Skeletal muscle satellite cell (primary cell): ENCODE measurements around the gene YPEL2.

ENCODE experiments used
- H3K27me3 ChIP-seq: 2 replicates; pipeline ENCODE4 v1.7.0; 2013; ENCODE audit warnings: low read length; ENCODE audit not compliant: control insufficient read depth, insufficient read depth
- H3K36me3 ChIP-seq: 2 replicates; pipeline ENCODE4 v1.7.0; 2013; ENCODE audit warnings: mild to moderate bottlenecking, control low read depth, low read length; ENCODE audit not compliant: insufficient read depth
- H3K4me1 ChIP-seq: 2 replicates; pipeline ENCODE4 v1.7.0; 2013; ENCODE audit warnings: low read length; ENCODE audit not compliant: control insufficient read depth, insufficient read depth
- H3K4me2 ChIP-seq: 2 replicates; pipeline ENCODE4 v1.7.0; 2013; ENCODE audit warnings: mild to moderate bottlenecking, low read length
- H3K4me3 ChIP-seq: 2 replicates; pipeline ENCODE4 v1.7.0; 2013; ENCODE audit warnings: low read length
- H3K9ac ChIP-seq: 2 replicates; pipeline ENCODE4 v1.7.0; 2013; ENCODE audit warnings: mild to moderate bottlenecking, low read depth, low read length, moderate library complexity
- H3K9me3 ChIP-seq: replicated peaks from 2 replicates; pipeline ENCODE4 v1.7.0; 2013; ENCODE audit warnings: mild to moderate bottlenecking, control low read depth, low read length

YPEL2 gene

GRCh38 chr17:59428916-59429485, 97.5 kb downstream of the YPEL2 start:
- Histone ChIP-seq H3K4me2 (no peak overlapping the region), H3K9me3 (no peaks in the 10 kb centered on the region)

GRCh38 chr17:59431601-59432000, 100.1 kb downstream of the YPEL2 start:
- Histone ChIP-seq H3K9me3 (no peaks in the 10 kb centered on the region), H3K9ac (no peak overlapping the region), H3K4me1 (peaks cover 26% of the 10 kb centered on the region), H3K36me3 (no peaks in the 10 kb centered on the region), H3K27me3 (no peaks in the 10 kb centered on the region), H3K4me3 (no peak overlapping the region), H3K4me2 (no peak overlapping the region)

More at GRCh38 chr17:59428916-59429485, 97.5 kb downstream of the YPEL2 start:
- peaks cover 15% of the 10 kb centered on the region for H3K4me1 ChIP-seq
- no peaks in the 10 kb centered on the region for H3K36me3 ChIP-seq
- no peak overlapping the region for H3K9ac ChIP-seq
- no peak overlapping the region for H3K4me3 ChIP-seq
- no peaks in the 10 kb centered on the region for H3K27me3 ChIP-seq

- H3K9me3 ChIP-seq: no peaks in the 10 kb centered on the region
- no peak overlapping the region for H3K4me3 ChIP-seq
- H3K4me2 ChIP-seq: no peak overlapping the region
- H3K9ac ChIP-seq: no peak overlapping the region
- peaks cover 18% of the 10 kb centered on the region for H3K4me1 ChIP-seq
- H3K27me3 ChIP-seq: no peaks in the 10 kb centered on the region
- no peaks in the 10 kb centered on the region for H3K36me3 ChIP-seq
Measured at GRCh38 chr17:59432657-59433056, 101.2 kb downstream of the YPEL2 start.

- Histone ChIP-seq H3K36me3 (no peaks in the 10 kb centered on the region), H3K4me3 (no peak overlapping the region), H3K9me3 (no peaks in the 10 kb centered on the region), H3K9ac (no peak overlapping the region), H3K4me1 (peaks cover 10% of the 10 kb centered on the region), H3K4me2 (no peak overlapping the region), H3K27me3 (no peaks in the 10 kb centered on the region)
Measured at GRCh38 chr17:59433586-59433985, 102.1 kb downstream of the YPEL2 start.

- Histone ChIP-seq H3K4me3 (no peak overlapping the region), H3K4me2 (no peak overlapping the region), H3K27me3 (no peaks in the 10 kb centered on the region), H3K9me3 (no peaks in the 10 kb centered on the region), H3K4me1 (peaks cover 10% of the 10 kb centered on the region), H3K9ac (no peak overlapping the region), H3K36me3 (no peaks in the 10 kb centered on the region)
Measured at GRCh38 chr17:59434429-59434828, 103.0 kb downstream of the YPEL2 start.

GRCh38 chr17:59435238-59435637, 103.8 kb downstream of the YPEL2 start:
- Histone ChIP-seq H3K27me3 (no peaks in the 10 kb centered on the region), H3K4me2 (peak overlapping the region; percentile 47), H3K9ac (no peak overlapping the region), H3K4me1 (peaks cover 10% of the 10 kb centered on the region), H3K36me3 (no peaks in the 10 kb centered on the region), H3K9me3 (no peaks in the 10 kb centered on the region), H3K4me3 (peak overlapping the region; percentile 1)

GRCh38 chr17:59436900-59437299, 105.4 kb downstream of the YPEL2 start:
- Histone ChIP-seq H3K9me3 (no peaks in the 10 kb centered on the region), H3K36me3 (no peaks in the 10 kb centered on the region), H3K4me1 (peaks cover 10% of the 10 kb centered on the region), H3K9ac (no peak overlapping the region), H3K4me3 (no peak overlapping the region), H3K4me2 (no peak overlapping the region), H3K27me3 (no peaks in the 10 kb centered on the region)

- no peak overlapping the region for H3K9ac ChIP-seq
- no peak overlapping the region for H3K4me3 ChIP-seq
- H3K4me1 ChIP-seq: peaks cover 10% of the 10 kb centered on the region
- H3K9me3 ChIP-seq: no peaks in the 10 kb centered on the region
- no peak overlapping the region for H3K4me2 ChIP-seq
- H3K27me3 ChIP-seq: no peaks in the 10 kb centered on the region
- no peaks in the 10 kb centered on the region for H3K36me3 ChIP-seq
Measured at GRCh38 chr17:59437791-59438281, 106.4 kb downstream of the YPEL2 start.

- H3K9me3 ChIP-seq: no peaks in the 10 kb centered on the region
- no peak overlapping the region for H3K9ac ChIP-seq
- peaks cover 10% of the 10 kb centered on the region for H3K4me1 ChIP-seq
- H3K4me3 ChIP-seq: no peak overlapping the region
- H3K4me2 ChIP-seq: no peak overlapping the region
- no peaks in the 10 kb centered on the region for H3K27me3 ChIP-seq
- no peaks in the 10 kb centered on the region for H3K36me3 ChIP-seq
Measured at GRCh38 chr17:59439262-59439661, 107.8 kb downstream of the YPEL2 start.

GRCh38 chr17:59439741-59440211, 108.3 kb downstream of the YPEL2 start:
- Histone ChIP-seq H3K9ac (no peak overlapping the region), H3K4me3 (no peak overlapping the region), H3K36me3 (no peaks in the 10 kb centered on the region), H3K27me3 (no peaks in the 10 kb centered on the region), H3K9me3 (no peaks in the 10 kb centered on the region), H3K4me2 (no peak overlapping the region), H3K4me1 (peaks cover 8% of the 10 kb centered on the region)

- H3K9me3 ChIP-seq: no peaks in the 10 kb centered on the region
- no peaks in the 10 kb centered on the region for H3K27me3 ChIP-seq
- H3K4me1 ChIP-seq: no peaks in the 10 kb centered on the region
- H3K9ac ChIP-seq: peak overlapping the region; percentile 14
- peak overlapping the region; percentile 43 for H3K4me3 ChIP-seq
- no peaks in the 10 kb centered on the region for H3K36me3 ChIP-seq
- peak overlapping the region; percentile 69 for H3K4me2 ChIP-seq
Measured at GRCh38 chr17:59440757-59441463, 109.5 kb downstream of the YPEL2 start.
